ENCODE data around the gene L1CAM.

L1CAM gene

GRCh38 chrX:153924149-153924861 is 38.3 kb upstream of the L1CAM start:
- peak; percentile 42 for DNase-seq

GRCh38 chrX:153922932-153923857 is 37.2 kb upstream of the L1CAM start:
- no peak for DNase-seq

- DNase-seq: no peak
Observed at GRCh38 chrX:153921511-153922446, 35.8 kb upstream of the L1CAM start.

- DNase-seq: no peak
Observed at GRCh38 chrX:153921070-153921469, 35.1 kb upstream of the L1CAM start.

GRCh38 chrX:153920546-153920945 is 34.6 kb upstream of the L1CAM start:
- DNase-seq: no peak

- DNase-seq: no peak
Observed at GRCh38 chrX:153919281-153919680, 33.3 kb upstream of the L1CAM start.

GRCh38 chrX:153917869-153918268 is 31.9 kb upstream of the L1CAM start:
- no peak for DNase-seq

GRCh38 chrX:153913701-153914100 is 27.7 kb upstream of the L1CAM start:
- DNase-seq: no peak

GRCh38 chrX:153913211-153913610 is 27.2 kb upstream of the L1CAM start:
- DNase-seq: no peak

GRCh38 chrX:153911798-153912197 is 25.8 kb upstream of the L1CAM start:
- no peak for DNase-seq

- no peak for DNase-seq
Observed at GRCh38 chrX:153910446-153910845, 24.5 kb upstream of the L1CAM start.

GRCh38 chrX:153909980-153910360 is 24.0 kb upstream of the L1CAM start:
- no peak for DNase-seq

- DNase-seq: peak; percentile 34
Observed at GRCh38 chrX:153909024-153909979, 23.3 kb upstream of the L1CAM start.

- no peak for DNase-seq
Observed at GRCh38 chrX:153908219-153908860, 22.4 kb upstream of the L1CAM start.

- DNase-seq: no peak
Observed at GRCh38 chrX:153907456-153907855, 21.5 kb upstream of the L1CAM start.

GRCh38 chrX:153906126-153906917 is 20.3 kb upstream of the L1CAM start:
- no peak for DNase-seq

- DNase-seq: no peak
Observed at GRCh38 chrX:153905481-153906095, 19.6 kb upstream of the L1CAM start.

- peak; percentile 35 for DNase-seq
Observed at GRCh38 chrX:153903991-153904957, 18.3 kb upstream of the L1CAM start, which contains the start of gene AVPR2. Gene AVPR2 (plus strand): TSS chrX:153904673. CDS start chrX:153905146, 473 bp downstream.
